HCT116 (cell line): Measurements from ENCODE around the gene FITM1. TPM values are rescaled to one million over a fixed set of nuclear protein-coding genes. Genes with fewer than 3 reads are reported as not detected.

Source experiments
- ATAC-seq: fragments of 200-7000 bp; cut with Tn5 transposase; 2 replicates; pipeline ENCODE4 v1.9.1; 2020; ENCODE audit warnings: mild to moderate bottlenecking, moderate library complexity
- BruUV-seq: library from RNA; stranded (reverse); fragments of 400-500 nt; replicated peaks from 2 replicates; lab custom pipeline; 2021; lab: Mats Ljungman, UMichigan
- CTCF ChIA-PET: fragments of 300-600 bp; sonication (Branson Sonifier 250); formaldehyde crosslinking; loops from one replicate; lab custom pipeline; 2021; ENCODE audit warnings: antibody characterized with exemption; lab: Charles Lee
- POLR2A ChIA-PET: fragments of 300-600, 350-600 bp; sonication (Branson Sonifier 250); formaldehyde crosslinking; loops from one replicate; lab custom pipeline; 2021; ENCODE audit warnings: antibody characterized with exemption; lab: Charles Lee
- RAD21 ChIA-PET, 2 experiments: fragments of 300-600 bp; sonication (Branson Sonifier 250); formaldehyde crosslinking; loops; one replicate each; lab custom pipeline; 2023; ENCODE audit warnings: low total read pairs in 2 of 2; ENCODE audit not compliant: uncharacterized antibody in 2 of 2, unreplicated experiment in 2 of 2, low non-redundant PET in 1 of 2; lab: Charles Lee
- DNase-seq: peaks from one replicate; pipeline ENCODE4 v3.0.0-alpha.2; 2010; ENCODE audit warnings: low read depth, low spot score
- H2AFZ ChIP-seq: fragments of 200-600 bp; shearing (Covaris generic), sonication (generic); 2 replicates; pipeline ENCODE4 v1.6.1; 2017; ENCODE audit warnings: low read depth, mixed run types, mixed read lengths, antibody characterized with exemption, low read length; ENCODE audit not compliant: poor library complexity, severe bottlenecking
- H3K27ac ChIP-seq: 2 replicates; pipeline ENCODE4 v1.5.1; 2012; ENCODE audit warnings: low read depth, low read length
- H3K27me3 ChIP-seq: fragments of 200-600 bp; sonication (generic); 2 replicates; pipeline ENCODE4 v1.6.1; 2016; ENCODE audit warnings: mixed run types, low read length, mixed read lengths; ENCODE audit not compliant: insufficient read depth
- H3K36me3 ChIP-seq, 2 experiments: fragments of 200-500 bp in 1 of 2; fragments of 200-600 bp in 1 of 2; sonication (Bioruptor generic) in 1 of 2; sonication (generic) in 1 of 2; 2 replicates each; pipeline versions ENCODE4 v1.5.1 to v1.6.1; 2014 to 2016; ENCODE audit warnings: low read length in 2 of 2, inconsistent platforms in 1 of 2, mixed read lengths in 1 of 2, mixed run types in 1 of 2; ENCODE audit not compliant: insufficient read depth in 2 of 2, control insufficient read depth in 1 of 2
- H3K4me1 ChIP-seq, 2 experiments: fragments of 200-600 bp in 1 of 2; sonication (generic) in 1 of 2; 2 replicates each; pipeline versions ENCODE4 v1.5.1 to v1.6.1; 2012 to 2017; ENCODE audit warnings: low read length in 2 of 2, inconsistent platforms in 1 of 2, mild to moderate bottlenecking in 1 of 2, mixed read lengths in 1 of 2, mixed run types in 1 of 2, moderate library complexity in 1 of 2; ENCODE audit not compliant: insufficient read depth in 2 of 2, control insufficient read depth in 1 of 2
- H3K4me2 ChIP-seq: fragments of 200-600 bp; sonication (generic); 2 replicates; pipeline ENCODE4 v1.6.1; 2017; ENCODE audit warnings: mixed run types, low read length, mixed read lengths
- H3K4me3 ChIP-seq, 2 experiments: fragments of 200-600 bp in 1 of 2; sonication (generic) in 1 of 2; replicated peaks in 1 of 2; 2 replicates each; pipeline ENCODE4 v1.5.1; 2011 to 2016; ENCODE audit warnings: low read length in 2 of 2, control low read depth in 1 of 2, low read depth in 1 of 2, mild to moderate bottlenecking in 1 of 2, mixed read lengths in 1 of 2, mixed run types in 1 of 2
- H3K79me2 ChIP-seq: fragments of 200-600 bp; sonication (generic); 2 replicates; pipeline ENCODE4 v1.6.1; 2017; ENCODE audit warnings: mild to moderate bottlenecking, mixed run types, low read length, moderate library complexity, mixed read lengths; ENCODE audit not compliant: insufficient read depth
- H3K9ac ChIP-seq: fragments of 200-600 bp; sonication (generic); 2 replicates; pipeline ENCODE4 v1.6.1; 2016; ENCODE audit warnings: low read length, mixed read lengths
- H3K9me2 ChIP-seq: fragments of 200-600 bp; sonication (generic), shearing (Covaris generic); 2 replicates; pipeline ENCODE4 v1.6.1; 2017; ENCODE audit warnings: mixed run types, mild to moderate bottlenecking, moderate library complexity; ENCODE audit not compliant: insufficient read depth
- H3K9me3 ChIP-seq, 2 experiments: fragments of 200-500 bp in 1 of 2; fragments of 200-600 bp in 1 of 2; sonication (Bioruptor generic) in 1 of 2; sonication (generic) in 1 of 2; 2 replicates each; pipeline ENCODE4 v1.6.1; 2014 to 2017; ENCODE audit warnings: low read length in 2 of 2, mixed read lengths in 2 of 2, inconsistent platforms in 1 of 2, low read depth in 1 of 2, mild to moderate bottlenecking in 1 of 2, mixed run types in 1 of 2, moderate library complexity in 1 of 2; ENCODE audit not compliant: control insufficient read depth in 1 of 2, insufficient read depth in 1 of 2
- H4K20me1 ChIP-seq: fragments of 200-600 bp; sonication (generic), shearing (Covaris generic); 2 replicates; pipeline ENCODE4 v1.6.1; 2017; ENCODE audit warnings: mixed run types, mild to moderate bottlenecking, moderate library complexity; ENCODE audit not compliant: insufficient read depth
- CEBPB ChIP-seq: IDR thresholded peaks from 2 replicates; pipeline ENCODE4 v1.6.1; 2012; ENCODE audit warnings: low read depth
- EZH2 ChIP-seq: fragments of 200-600 bp; sonication (generic); IDR thresholded peaks from 2 replicates; pipeline ENCODE4 v1.6.1; 2017; ENCODE audit warnings: antibody characterized with exemption, mixed run types
- FOSL1 ChIP-seq: IDR thresholded peaks from 2 replicates; pipeline ENCODE4 v1.6.1; 2012; ENCODE audit warnings: low read depth
- JUND ChIP-seq: IDR thresholded peaks from 2 replicates; pipeline ENCODE4 v1.6.1; 2012
- POLR2A ChIP-seq: IDR thresholded peaks from 2 replicates; pipeline ENCODE4 v1.7.0; 2011; ENCODE audit warnings: borderline replicate concordance; ENCODE audit not compliant: insufficient read depth, insufficient read length; ENCODE audit errors: extremely low read depth
- POLR2AphosphoS5 ChIP-seq: IDR thresholded peaks from 2 replicates; pipeline ENCODE4 v1.6.1; 2011; ENCODE audit warnings: mild to moderate bottlenecking, low read depth, low read length, moderate library complexity
- SIN3A ChIP-seq: IDR thresholded peaks from 2 replicates; pipeline ENCODE4 v1.6.1; 2012; ENCODE audit warnings: low read depth
- SRF ChIP-seq: IDR thresholded peaks from 2 replicates; pipeline ENCODE4 v1.6.1; 2012; ENCODE audit warnings: low read depth
- TCF7L2 ChIP-seq: IDR thresholded peaks from 2 replicates; pipeline ENCODE4 v1.7.0; 2011; ENCODE audit warnings: borderline replicate concordance, inconsistent platforms; ENCODE audit not compliant: insufficient read depth, insufficient read length; ENCODE audit errors: extremely low read depth
- ZBTB33 ChIP-seq: IDR thresholded peaks from 2 replicates; pipeline ENCODE4 v1.6.1; 2011; ENCODE audit warnings: mild to moderate bottlenecking, low read length, moderate library complexity; ENCODE audit not compliant: insufficient replicate concordance; ENCODE audit errors: extremely low read depth
- ZFX ChIP-seq: fragments of 450-650 bp; IDR thresholded peaks from 2 replicates; pipeline ENCODE4 v1.6.1; 2017
- intact Hi-C: fragments of 100-400 bp; cut with micrococcal nuclease; formaldehyde crosslinking; loops from 2 replicates; pipeline ENCODE4 v1.10.0; 2022
- total RNA-seq: library from RNA; stranded (reverse); gene quantifications from one replicate; pipeline ENCODE4 v1.2.1, GENCODE V29; 2021; ENCODE audit not compliant: unreplicated experiment

The FITM1 gene
- total RNA-seq, 1 experiment from 2014 or later, result 0.81 TPM

GRCh38 chr14:24137529-24138395, 7.3 kb downstream of the FITM1 start:
- H3K27ac ChIP-seq, result peak overlapping the region; percentile 96; the same call in 1 of the 2 replicates
- H4K20me1 ChIP-seq, result no peaks in the 10 kb centered on the region
- peaks cover 26 to 46% of the 10 kb centered on the region in 2 experiments for H3K4me1 ChIP-seq
- ATAC-seq (no peak), DNase-seq (no peak)
- ChIA-PET POLR2A (interaction anchor here (0.7 to 2.2 kb wide), 4 partner anchors 9 to 44 kb away, joined by 4 to 11 read pairs (median 6); partner anchors contain the start of genes DCAF11, NRL, PCK2 and PSME2), RAD21 (interaction anchor here in 1 of 2 experiments (0.5 kb wide), 1 partner anchor 22 kb away, joined by 4 read pairs; no protein-coding TSS in a partner anchor), CTCF (interaction anchor here (0.7 to 1.0 kb wide), 2 partner anchors 23 to 24 kb away, joined by 3 to 4 read pairs; partner anchors contain the start of gene IRF9)
- H3K9ac ChIP-seq, result no peak overlapping the region
- no peaks in the 10 kb centered on the region for H3K9me3 ChIP-seq
- H3K36me3 ChIP-seq, result peaks cover 16 to 21% of the 10 kb centered on the region in 2 experiments
- peak overlapping the region; percentile 85; the same call in 1 of the 2 replicates for H3K4me2 ChIP-seq
- peaks cover 41% of the 10 kb centered on the region for H3K79me2 ChIP-seq
- BruUV-seq, result no TSS peak
- intact Hi-C loops, result no loop called here
- H3K9me2 ChIP-seq, result no peaks in the 10 kb centered on the region
- no peaks in the 10 kb centered on the region for H3K27me3 ChIP-seq
- TF ChIP-seq POLR2AphosphoS5 (peak; percentile 32), JUND (no peak), POLR2A (peak; percentile 34), EZH2 (no peak)
- no peak overlapping the region for H2AFZ ChIP-seq
- no peak overlapping the region for H3K4me3 ChIP-seq

- TSS peak; percentile 34 for BruUV-seq
- POLR2A ChIA-PET, result interaction anchor here (1.3 to 2.9 kb wide), 4 partner anchors 8 to 30 kb away, joined by 4 to 36 read pairs (median 6); partner anchors contain the start of genes DCAF11, IRF9, NRL and PSME2
- no peak for TF ChIP-seq TCF7L2
- no peak for TF ChIP-seq ZFX
- TF ChIP-seq CEBPB, result no peak
- TF ChIP-seq EZH2, result no peak
- no peak for TF ChIP-seq ZBTB33
- TF ChIP-seq SIN3A, result no peak
- TF ChIP-seq SRF, result no peak
- TF ChIP-seq FOSL1, result no peak
- no peak for TF ChIP-seq JUND
- no peak for TF ChIP-seq POLR2A
Observed at GRCh38 chr14:24138396-24139271, 8.2 kb downstream of the FITM1 start.

More at GRCh38 chr14:24138396-24139271, 8.2 kb downstream of the FITM1 start:
- Histone ChIP-seq H4K20me1 (no peaks in the 10 kb centered on the region), H3K9me3 (no peaks in the 10 kb centered on the region), H3K4me3 (no peak overlapping the region), H3K27me3 (no peaks in the 10 kb centered on the region), H3K36me3 (peaks cover 16 to 21% of the 10 kb centered on the region in 2 experiments), H3K9me2 (no peaks in the 10 kb centered on the region), H2AFZ (no peak overlapping the region), H3K4me2 (no peak overlapping the region), H3K27ac (peak overlapping the region; percentile 96; the same call in 1 of the 2 replicates), H3K9ac (no peak overlapping the region), H3K79me2 (peaks cover 41% of the 10 kb centered on the region), H3K4me1 (peaks cover 26 to 48% of the 10 kb centered on the region in 2 experiments)
- intact Hi-C loops, result no loop called here
- ChIA-PET RAD21 (interaction anchor here in 1 of 2 experiments (0.5 kb wide), 1 partner anchor 23 kb away, joined by 4 read pairs; no protein-coding TSS in a partner anchor), CTCF (interaction anchor here (0.6 to 2.0 kb wide), 2 partner anchors 30 to 80 kb away, joined by 3 to 7 read pairs; no protein-coding TSS in a partner anchor)
- ATAC-seq (no peak), DNase-seq (no peak)
